HG02981 (cell line): ENCODE results near the gene C1GALT1C1L.
"Not testable (repeated sequence)": the region's sequence is repeated elsewhere in the genome, so short reads cannot be mapped to it uniquely, and the experiment has no call there.

ENCODE experiments used
- ATAC-seq: cut with Tn5 transposase; IDR thresholded peaks from one replicate; pipeline ENCODE4 v1.9.1; 2021; ENCODE audit warnings: mild to moderate bottlenecking, moderate library complexity; ENCODE audit not compliant: unreplicated experiment

Gene C1GALT1C1L

DNA sequence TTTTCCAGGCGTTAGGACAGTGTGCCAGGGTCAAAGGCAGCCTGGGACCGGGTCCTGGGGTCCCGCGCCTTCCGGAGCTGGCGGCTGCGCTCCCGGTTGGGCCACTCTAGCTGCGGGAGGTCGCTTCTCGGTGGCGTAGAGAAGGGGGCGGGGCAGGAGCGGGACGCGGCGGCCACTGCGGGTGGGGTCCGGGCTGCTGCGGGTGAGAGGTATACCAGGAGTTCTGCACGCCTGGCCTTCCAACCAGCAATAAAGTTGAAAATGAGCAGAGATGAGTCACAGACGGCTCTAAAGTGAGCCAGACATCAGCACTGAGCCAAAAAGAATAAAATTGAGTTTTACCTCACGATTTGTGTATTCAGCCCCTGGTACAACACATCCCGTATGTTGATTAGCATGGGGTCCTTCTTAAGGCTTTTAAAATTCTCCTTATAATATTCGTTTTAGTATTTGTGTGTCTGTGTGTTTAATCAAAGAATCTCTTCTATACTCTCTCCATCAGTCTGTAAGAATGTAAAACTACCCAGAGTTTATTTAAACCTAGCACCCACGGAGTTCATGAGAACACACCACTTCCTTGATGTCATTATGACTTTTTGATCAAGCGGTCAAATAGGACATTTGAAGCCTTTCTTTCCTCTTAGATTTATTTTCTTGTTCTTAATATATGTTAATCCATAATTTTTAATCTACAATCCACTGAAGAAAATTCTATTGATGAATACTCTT lies at the start of gene C1GALT1C1L:
C1GALT1C1L (minus strand) TSS at position 108 of the 729 bp plus-strand sequence; CDS start at position 1, 107 bp downstream.
- ATAC-seq: no peak

DNA sequence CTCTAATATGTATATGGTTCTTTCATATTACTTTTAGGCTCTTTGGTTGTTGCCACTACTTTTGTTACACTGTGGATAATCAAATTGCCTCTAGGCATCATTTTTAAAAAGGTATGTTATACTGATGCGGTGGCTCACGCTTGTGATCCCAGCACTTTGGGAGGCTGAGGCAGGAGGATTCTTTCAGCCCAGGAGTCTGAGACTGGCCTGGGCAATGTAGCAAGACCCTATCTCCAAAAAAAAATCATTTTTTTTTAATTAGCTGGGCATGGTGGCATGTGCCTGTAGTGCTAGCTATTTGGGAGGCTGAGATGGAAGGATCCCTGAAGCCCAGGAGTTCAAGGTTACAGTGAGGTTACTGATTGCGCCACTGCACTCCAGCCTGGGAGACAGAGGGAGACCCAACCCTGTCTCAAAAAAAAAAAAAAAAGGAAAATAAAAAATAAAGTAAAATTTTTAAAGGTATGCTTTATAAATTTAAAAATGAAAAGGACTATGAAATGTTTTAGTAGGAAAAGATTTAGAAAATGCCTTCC lies 49.5 kb upstream of the C1GALT1C1L start:
- no peak for ATAC-seq

DNA sequence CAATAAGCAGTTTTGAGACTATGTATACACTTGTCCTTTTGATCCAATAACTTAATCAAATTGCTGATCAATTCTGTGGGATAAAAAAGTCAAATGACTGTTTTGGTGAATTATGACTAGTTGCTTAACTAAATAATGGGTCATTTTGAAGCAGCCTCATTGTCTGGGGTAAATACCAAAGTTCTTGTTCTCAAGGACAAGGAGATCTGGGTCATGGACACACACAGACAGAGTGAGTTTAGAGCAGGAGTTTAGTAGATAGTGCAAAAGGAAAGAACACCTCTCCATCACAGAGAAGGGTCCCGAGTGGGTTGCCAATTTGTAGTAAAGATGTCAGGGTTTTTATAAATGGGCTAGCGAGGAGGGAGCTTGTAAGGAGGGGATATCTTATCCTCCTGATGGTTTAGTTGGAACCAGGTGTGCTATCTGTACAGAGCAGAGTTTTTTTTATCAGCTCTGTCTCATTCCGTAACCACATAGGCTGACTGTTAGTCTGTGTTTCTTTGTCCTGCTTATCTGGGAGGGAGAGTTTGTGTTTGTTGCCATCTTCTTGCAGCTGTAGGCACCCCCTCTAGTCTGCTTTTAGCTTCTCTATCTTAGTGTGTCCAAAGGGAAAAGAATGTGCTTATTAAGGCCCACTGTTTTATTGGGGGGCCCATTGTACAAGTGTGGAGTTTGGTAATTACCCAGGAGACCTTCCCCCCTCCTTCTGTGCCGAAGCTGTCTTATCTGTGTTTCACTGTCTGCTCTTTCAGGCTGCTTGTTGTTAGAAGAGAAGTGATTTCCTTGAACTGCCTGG lies 48.7 kb upstream of the C1GALT1C1L start:
- ATAC-seq: no peak

DNA sequence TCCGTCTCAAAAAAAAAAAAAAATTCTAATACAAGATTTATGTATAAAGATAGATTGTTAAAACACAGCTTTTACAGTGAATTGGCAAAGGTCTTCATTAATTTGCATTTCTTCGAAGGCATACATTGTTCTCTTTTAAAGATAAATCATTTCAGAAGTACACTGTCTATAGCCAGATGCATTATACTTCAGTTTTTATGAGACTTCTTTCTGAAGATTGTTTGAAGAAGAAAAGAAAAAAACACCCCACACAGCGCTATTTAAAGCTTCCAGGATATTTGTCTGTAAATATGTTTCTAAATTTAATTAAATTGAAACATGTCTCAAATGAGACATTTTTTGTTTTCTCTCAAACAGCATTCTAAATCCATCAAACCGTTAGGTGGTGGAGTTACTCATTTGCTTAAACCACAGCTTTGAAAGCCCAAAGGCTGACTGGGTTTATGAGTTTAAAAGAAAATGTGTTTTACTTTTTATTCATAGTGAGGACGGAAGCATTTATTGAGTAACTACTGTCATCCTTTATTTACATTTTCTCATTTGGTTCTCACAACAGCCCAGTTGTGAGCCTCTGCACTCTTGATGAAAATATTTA lies 42.4 kb upstream of the C1GALT1C1L start:
- ATAC-seq: peak; percentile 43

DNA sequence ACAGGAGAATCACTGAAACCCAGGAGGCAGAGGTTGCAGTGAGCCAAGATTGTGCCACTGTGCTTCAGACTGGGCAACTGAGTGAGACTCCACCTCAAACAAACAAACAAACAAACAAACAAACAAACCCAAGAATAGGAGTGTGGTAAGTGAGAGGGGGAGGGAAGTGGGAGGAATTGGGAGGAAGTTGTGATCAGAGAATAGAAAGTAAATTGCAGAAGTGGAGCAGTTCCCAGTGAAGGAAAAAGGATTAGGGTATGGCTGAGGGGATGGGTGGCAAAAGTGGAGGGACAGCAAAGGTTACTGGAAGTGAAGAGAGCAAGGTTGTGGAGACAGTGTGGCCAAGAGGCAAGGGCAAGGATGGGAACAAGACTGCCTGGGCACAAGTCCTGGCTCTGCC lies 41.1 kb upstream of the C1GALT1C1L start:
- no peak for ATAC-seq

DNA sequence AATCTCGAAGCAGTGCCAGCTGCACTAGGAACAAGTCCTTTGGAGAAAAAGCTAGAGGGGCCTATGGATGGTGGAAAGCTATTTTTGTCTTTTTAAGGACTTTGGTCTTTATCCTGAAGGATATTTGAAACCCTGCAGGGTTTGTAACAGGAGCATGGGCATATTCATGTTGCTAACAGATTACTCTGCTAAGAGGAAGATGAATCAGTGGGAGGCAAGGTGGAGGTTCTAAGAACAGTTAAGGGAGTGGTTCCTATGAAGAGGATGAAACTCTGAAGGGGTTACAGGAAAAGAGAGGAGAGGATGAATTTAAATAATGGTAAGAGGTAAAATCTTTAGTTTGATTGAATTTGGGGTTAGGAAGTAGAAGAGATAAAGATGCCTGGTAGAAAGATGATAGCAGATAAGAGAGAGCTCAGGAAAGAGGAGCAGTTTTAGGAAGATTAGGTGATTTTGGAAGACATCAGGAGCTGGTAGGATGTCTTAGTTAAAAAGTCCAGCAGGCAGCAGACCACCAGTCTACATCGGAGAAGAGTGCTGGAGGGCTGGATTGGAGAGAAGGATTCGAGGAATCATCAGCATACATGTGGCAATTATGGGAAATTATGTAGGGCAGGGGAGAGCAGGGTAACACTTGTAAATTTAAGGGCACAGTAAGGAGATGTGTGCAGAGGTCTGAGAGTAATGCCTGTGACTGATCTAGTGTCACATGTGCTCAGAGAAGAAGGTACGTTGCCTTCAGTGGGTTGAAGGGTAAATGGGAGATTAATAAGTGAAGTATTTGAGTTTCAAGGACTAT lies 39.3 kb upstream of the C1GALT1C1L start:
- ATAC-seq: no peak

DNA sequence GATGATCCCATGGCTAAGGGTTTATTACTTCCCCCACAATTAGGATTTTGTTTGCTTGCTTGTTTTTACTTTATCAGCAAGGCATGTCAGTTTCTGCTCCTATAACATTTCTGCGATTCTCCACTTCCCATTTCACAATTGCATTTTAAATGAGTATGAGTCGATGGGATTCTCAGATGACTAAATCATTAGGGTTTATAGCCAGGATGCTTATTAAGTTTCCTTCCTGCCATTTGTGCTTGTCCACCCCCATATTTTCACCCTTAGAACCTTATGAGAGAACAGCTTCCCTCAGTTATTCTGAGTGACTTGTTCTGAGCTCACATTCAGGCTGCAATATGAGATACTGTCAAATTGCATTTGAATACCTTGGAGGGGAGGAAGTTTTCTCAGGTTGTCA lies 37.9 kb upstream of the C1GALT1C1L start:
- no peak for ATAC-seq

DNA sequence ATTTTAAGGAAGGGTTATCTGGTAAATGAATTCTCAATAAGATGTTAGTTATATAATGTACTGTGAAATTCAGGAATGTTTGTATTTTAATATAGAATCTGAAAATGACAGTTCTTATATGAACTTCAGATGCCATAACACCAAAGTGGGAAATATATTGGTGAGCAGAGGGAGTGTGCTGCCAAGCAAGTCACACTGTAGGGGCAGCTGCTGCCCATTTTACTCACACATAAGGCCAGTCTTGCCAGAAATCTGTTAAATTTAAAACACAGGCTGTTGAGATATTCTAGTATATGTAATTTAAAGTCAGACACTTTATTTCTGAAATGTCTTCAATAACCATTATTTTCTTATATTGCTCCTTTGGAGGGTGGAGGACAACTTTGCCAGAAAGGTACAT lies 34.6 kb upstream of the C1GALT1C1L start:
- ATAC-seq: no peak

DNA sequence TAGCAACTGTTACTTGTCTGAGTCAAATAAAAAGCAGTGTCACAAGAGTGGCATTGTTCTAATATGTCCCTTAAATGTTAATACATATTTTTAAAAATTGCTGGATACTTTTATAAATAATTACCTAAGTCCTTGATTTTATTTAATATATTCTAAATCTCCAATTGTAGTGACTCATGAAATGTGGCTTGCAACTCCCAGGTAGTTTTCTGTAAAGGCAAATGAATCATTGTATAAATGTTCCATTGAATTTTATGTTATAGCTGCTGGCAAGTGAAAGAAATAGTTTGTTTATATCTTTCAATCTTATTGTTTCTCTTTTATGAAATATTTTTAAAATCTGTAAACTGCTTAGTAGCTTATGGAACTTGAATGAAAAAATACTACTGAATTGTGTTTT lies 32.7 kb upstream of the C1GALT1C1L start:
- no peak for ATAC-seq

DNA sequence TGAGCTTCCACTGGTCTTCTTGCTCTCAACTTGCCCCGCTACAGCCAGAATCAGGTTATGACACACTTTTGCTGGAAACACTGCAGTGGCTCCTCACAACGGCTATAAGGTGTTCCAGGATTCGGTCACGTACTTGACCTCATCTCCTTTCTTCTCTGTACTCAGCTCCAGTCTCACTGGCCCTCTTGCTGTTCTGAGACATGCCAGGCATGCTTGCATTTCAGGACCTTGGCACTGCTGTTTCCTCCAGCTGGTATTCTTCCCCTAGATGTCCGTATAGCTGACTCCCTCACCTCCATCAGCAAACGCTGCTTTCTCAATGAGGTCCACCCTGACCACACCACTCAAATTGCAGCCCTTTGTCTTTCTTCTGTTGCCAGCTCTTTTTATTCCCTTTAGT lies 31.9 kb upstream of the C1GALT1C1L start:
- no peak for ATAC-seq

DNA sequence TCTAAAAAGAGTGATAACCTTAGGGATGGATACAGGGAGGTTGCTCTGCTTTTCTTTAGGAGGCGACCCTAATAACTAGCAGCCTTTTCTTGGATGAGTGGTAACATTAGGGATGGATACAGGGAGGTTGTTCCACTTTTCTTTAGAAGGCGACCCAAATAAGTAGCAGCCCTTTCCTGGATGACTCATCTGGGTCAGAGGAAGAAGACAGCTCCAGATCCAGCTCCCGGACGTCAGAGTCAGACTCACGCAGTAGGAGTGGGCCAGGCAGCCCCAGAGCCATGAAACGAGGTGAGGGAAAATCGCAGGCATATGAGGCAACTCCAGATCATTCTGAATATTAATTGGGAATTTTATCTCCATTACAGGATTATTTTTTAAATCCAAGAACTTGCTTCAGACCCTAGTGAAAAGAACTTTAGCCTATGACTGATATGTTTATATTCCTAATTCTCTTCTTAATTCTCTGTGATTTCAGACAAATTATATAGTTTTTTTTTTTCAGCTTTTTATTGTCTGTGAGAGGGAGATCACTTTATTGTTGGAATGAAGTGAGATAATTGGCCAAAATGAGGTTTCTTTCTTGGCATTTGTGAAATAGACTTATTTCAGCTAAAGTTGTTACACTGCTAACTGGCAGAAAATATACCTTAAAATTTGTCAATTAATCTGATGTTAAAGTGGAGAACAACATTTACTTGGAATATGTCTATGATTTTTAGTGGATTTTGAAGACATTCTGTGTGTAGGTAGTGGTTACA lies 31.2 kb upstream of the C1GALT1C1L start:
- ATAC-seq: no peak

DNA sequence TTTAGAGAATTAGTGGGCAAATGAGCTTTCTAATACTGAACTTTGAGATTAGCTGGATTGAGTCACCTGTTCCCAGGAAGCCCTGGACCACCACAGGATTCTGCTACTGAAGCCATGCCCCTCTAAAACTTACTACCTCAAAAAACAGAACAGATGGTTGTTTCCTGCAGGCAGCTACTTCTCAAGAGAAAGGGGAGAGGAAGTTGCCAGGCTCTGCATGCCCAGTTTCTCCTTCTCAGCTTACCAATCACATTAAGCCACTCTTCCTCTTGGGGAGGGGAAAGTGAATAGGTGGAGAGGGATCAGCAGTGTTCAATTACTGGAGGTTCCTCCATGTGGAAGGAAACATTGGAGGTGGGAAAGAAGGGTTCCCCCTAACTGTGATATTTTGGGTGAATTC lies 24.9 kb upstream of the C1GALT1C1L start:
- ATAC-seq: no peak

DNA sequence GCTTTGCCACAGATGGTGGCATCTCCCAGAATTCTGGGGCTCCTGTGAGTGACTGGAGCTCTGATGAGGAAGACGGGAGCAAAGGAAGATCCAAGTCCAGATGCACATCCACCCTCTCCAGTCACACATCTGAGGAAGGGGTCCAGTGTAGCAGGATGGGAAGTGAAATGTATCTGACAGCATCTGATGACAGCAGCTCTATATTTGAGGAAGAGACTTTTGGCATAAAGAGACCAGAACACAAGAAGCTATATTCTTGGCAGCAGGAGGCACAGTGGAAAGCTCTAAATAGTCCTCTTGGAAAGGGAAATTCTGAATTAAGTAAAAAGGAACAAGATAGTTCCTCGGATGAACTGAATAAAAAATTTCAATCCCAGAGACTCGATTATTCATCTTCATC lies 23.5 kb upstream of the C1GALT1C1L start:
- ATAC-seq: no peak

DNA sequence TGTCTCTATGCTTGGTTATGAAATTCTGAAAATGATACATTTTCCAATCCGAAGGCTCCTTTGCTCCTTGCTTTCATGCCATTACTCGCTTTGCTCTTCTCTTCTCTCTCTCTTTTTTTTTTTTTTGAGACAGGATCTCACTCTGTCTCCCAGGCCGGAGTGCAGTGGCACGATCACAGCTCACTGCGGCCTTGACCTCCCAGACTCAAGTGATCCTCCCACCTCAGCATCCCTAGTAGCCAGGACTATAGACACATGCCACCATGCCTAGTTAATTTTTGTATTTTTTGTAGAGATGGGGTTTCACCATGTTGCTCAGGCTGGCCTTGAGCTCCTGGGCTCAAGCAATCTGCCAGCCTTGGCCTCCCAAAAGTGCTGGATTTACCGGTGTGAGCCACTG lies 21.9 kb upstream of the C1GALT1C1L start:
- ATAC-seq: not testable (repeated sequence)

DNA sequence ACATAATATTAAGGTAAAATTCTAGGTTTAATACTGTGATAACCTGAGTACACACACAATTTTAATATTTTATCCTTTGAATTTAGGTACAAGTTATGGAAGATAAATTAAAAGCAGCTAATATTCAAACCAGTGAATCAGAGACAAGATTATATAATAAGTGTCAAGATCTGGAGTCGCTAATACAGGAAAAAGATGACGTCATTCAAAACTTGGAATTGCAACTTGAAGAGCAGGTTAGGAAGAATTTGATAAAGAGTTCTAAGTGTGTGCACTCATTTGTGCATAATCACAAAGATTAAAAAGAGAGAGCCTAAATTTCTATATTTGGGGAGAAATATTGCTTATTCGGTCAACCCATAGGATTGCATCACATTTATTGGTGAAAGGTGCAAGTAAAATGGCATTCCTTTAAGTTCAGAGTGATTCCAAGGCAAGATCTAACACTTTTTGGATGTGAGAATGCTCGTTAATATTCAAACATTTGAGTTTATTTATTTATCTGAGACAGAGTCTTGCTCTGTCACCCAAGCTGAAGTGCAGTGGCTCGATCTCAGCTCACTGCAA lies 16.3 kb upstream of the C1GALT1C1L start:
- no peak for ATAC-seq

DNA sequence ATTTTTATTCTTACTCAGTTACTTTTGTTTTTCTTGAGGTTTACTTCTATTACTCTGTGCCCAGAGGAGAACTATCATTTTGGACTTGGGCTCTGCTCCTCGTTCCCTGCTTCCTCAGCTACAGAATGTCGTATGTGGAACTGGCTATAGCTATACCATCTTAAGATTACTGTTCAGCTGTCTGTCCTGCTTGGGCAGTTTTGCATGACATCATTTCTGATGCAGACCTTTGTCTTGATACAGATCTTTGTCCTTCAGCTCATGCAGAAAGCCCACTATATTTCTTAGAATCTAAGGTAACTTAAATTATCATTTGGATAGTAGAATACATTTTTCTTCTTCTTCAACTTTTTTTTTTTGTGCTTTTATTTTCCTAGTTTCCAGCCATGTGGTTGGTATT lies 13.8 kb upstream of the C1GALT1C1L start:
- no peak for ATAC-seq

DNA sequence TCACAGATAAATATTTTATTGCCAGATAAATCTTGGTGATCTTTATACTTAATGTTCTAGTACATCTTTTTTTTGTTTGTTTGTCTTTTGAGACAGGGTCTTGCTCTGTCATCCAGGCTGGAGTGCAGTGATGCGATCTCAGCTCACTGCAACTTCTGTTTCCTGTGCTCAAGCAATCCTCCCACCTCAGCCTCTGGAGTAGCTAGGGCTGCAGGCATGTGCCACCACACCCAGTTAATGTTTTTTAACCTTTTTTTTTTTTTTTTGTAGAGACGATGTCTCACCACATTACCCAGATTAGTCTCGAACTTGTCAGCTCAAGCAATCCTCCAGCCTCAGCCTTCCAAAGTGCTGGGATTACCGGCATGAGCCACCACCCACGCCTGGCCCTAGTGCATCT lies 9.1 kb upstream of the C1GALT1C1L start:
- no peak for ATAC-seq

DNA sequence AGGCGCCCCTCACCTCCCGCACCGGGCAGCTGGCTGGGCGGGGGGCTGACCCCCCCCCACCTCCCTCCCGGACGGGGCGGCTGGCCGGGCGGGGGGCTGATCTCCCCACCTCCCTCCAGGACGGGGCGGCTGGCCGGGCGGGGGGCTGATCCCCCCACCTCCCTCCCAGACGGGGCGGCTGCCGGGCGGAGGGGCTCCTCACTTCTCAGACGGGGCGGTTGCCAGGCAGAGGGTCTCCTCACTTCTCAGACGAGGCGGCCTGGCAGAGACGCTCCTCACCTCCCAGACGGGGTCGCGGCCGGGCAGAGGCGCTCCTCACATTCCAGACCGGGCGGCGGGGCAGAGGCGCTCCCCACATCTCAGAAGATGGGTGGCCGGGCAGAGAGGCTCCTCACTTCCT lies 1.6 kb upstream of the C1GALT1C1L start:
- not testable (repeated sequence) for ATAC-seq

DNA sequence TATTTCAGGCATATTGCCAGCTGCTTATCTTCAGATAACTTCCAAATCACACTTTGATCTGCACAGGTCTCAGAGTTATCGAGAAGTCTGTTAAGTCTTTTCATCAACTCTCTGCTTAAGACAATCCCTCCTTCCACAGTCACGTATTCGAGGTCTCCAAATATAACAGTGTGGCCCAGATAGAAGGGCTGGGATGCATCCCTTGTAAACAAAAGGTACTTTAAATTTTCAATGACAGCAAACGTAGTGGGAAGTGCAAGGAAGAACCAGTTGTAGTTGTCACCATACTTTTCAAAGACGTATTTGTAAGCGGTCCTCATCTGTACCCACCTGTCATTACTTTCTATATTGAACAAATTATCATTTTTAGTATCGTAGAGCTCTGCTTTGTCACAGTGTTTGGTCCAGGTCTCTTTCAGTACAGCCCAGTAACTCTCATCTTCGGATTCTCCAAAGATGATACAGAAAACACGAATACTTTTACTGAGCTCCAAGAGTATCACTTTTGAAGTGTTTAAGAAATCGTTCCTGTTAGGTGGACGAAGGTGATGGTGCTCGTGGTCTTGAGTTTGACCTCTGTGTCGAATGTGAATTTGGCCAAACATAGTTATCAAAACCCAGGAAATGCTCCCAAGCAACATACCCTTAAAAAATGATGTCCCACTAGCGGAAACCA lies 445 bp downstream of the C1GALT1C1L start:
- no peak for ATAC-seq
